ENCODE measurements around the gene LINGO3.
"Not testable (repeated sequence)": the region's sequence is repeated elsewhere in the genome, so short reads cannot be mapped to it uniquely, and the experiment has no call there.

The LINGO3 gene

GRCh38 chr19:2308114-2308556 lies at the start of gene LINGO3:
Gene LINGO3, minus strand, starts transcription at chr19:2308154. Its CDS starts 16,378 bp downstream, at chr19:2291776.
- Mint-ChIP-seq H3K4me3 (peak within 1 kb of the TSS; percentile 68), H3K36me3 (ENCODE audit: low read depth) (peaks cover 9% of the 10 kb centered on the region), H3K9me3 (no peaks in the 10 kb centered on the region), H3K4me1 (ENCODE audit: low read depth) (peaks cover 2% of the 10 kb centered on the region), H3K27ac (no peak within 1 kb of the TSS), H3K27me3 (ENCODE audit: low read depth) (peaks cover 75% of the 10 kb centered on the region)

GRCh38 chr19:2356036-2356646 lies 48.2 kb upstream of the LINGO3 start:
- Mint-ChIP-seq H3K4me1 (ENCODE audit: low read depth) (no peaks in the 10 kb centered on the region), H3K4me3 (no peak overlapping the region), H3K9me3 (no peaks in the 10 kb centered on the region), H3K27me3 (ENCODE audit: low read depth) (peaks cover 6% of the 10 kb centered on the region), H3K36me3 (ENCODE audit: low read depth) (no peaks in the 10 kb centered on the region), H3K27ac (no peak overlapping the region)

- Mint-ChIP-seq H3K9me3 (no peaks in the 10 kb centered on the region), H3K4me1 (ENCODE audit: low read depth) (no peaks in the 10 kb centered on the region), H3K27ac (no peak overlapping the region), H3K27me3 (ENCODE audit: low read depth) (peaks cover 2% of the 10 kb centered on the region), H3K36me3 (ENCODE audit: low read depth) (no peaks in the 10 kb centered on the region), H3K4me3 (no peak overlapping the region)
These were observed 47.4 kb upstream of the LINGO3 start for GRCh38 chr19:2355168-2356035.

GRCh38 chr19:2354670-2355069 lies 46.7 kb upstream of the LINGO3 start:
- Mint-ChIP-seq H3K36me3 (ENCODE audit: low read depth) (no peaks in the 10 kb centered on the region), H3K4me1 (ENCODE audit: low read depth) (no peaks in the 10 kb centered on the region), H3K9me3 (no peaks in the 10 kb centered on the region), H3K27ac (no peak overlapping the region), H3K27me3 (ENCODE audit: low read depth) (no peaks in the 10 kb centered on the region), H3K4me3 (no peak overlapping the region)

GRCh38 chr19:2353887-2354592 lies 46.1 kb upstream of the LINGO3 start:
- Mint-ChIP-seq H3K36me3 (ENCODE audit: low read depth) (no peaks in the 10 kb centered on the region), H3K4me1 (ENCODE audit: low read depth) (no peaks in the 10 kb centered on the region), H3K27me3 (ENCODE audit: low read depth) (no peaks in the 10 kb centered on the region), H3K27ac (no peak overlapping the region), H3K4me3 (no peak overlapping the region), H3K9me3 (no peaks in the 10 kb centered on the region)

GRCh38 chr19:2353159-2353886 lies 45.4 kb upstream of the LINGO3 start:
- Mint-ChIP-seq H3K27ac (no peak overlapping the region), H3K4me3 (no peak overlapping the region), H3K27me3 (ENCODE audit: low read depth) (no peaks in the 10 kb centered on the region)

GRCh38 chr19:2352121-2352520 lies 44.2 kb upstream of the LINGO3 start:
- Mint-ChIP-seq H3K27me3 (ENCODE audit: low read depth) (no peaks in the 10 kb centered on the region), H3K36me3 (ENCODE audit: low read depth) (no peaks in the 10 kb centered on the region), H3K27ac (no peak overlapping the region), H3K4me3 (no peak overlapping the region), H3K9me3 (no peaks in the 10 kb centered on the region), H3K4me1 (ENCODE audit: low read depth) (no peaks in the 10 kb centered on the region)

More at GRCh38 chr19:2353159-2353886, 45.4 kb upstream of the LINGO3 start:
- H3K4me1 Mint-ChIP-seq (ENCODE audit: low read depth), result no peaks in the 10 kb centered on the region
- H3K36me3 Mint-ChIP-seq (ENCODE audit: low read depth), result no peaks in the 10 kb centered on the region
- H3K9me3 Mint-ChIP-seq, result no peaks in the 10 kb centered on the region

- Mint-ChIP-seq H3K27me3 (ENCODE audit: low read depth) (no peaks in the 10 kb centered on the region), H3K4me3 (no peak overlapping the region), H3K27ac (no peak overlapping the region), H3K9me3 (no peaks in the 10 kb centered on the region), H3K36me3 (ENCODE audit: low read depth) (no peaks in the 10 kb centered on the region), H3K4me1 (ENCODE audit: low read depth) (no peaks in the 10 kb centered on the region)
These were observed 43.6 kb upstream of the LINGO3 start for GRCh38 chr19:2351591-2351990.

- Mint-ChIP-seq H3K9me3 (no peaks in the 10 kb centered on the region), H3K4me1 (ENCODE audit: low read depth) (no peaks in the 10 kb centered on the region), H3K27ac (no peak overlapping the region)
These were observed 42.7 kb upstream of the LINGO3 start for GRCh38 chr19:2350656-2351055.

GRCh38 chr19:2349818-2350217 lies 41.9 kb upstream of the LINGO3 start:
- H3K4me3 Mint-ChIP-seq; H3K9me3 Mint-ChIP-seq; H3K27ac Mint-ChIP-seq; H3K4me1 Mint-ChIP-seq (ENCODE audit: low read depth); H3K27me3 Mint-ChIP-seq (ENCODE audit: low read depth); H3K36me3 Mint-ChIP-seq (ENCODE audit: low read depth): not testable (repeated sequence)

More at GRCh38 chr19:2350656-2351055, 42.7 kb upstream of the LINGO3 start:
- H3K27me3 Mint-ChIP-seq (ENCODE audit: low read depth), result no peaks in the 10 kb centered on the region
- peaks cover 3% of the 10 kb centered on the region for H3K36me3 Mint-ChIP-seq (ENCODE audit: low read depth)
- H3K4me3 Mint-ChIP-seq, result no peak overlapping the region

- H3K27ac Mint-ChIP-seq, result no peak overlapping the region
- H3K4me1 Mint-ChIP-seq (ENCODE audit: low read depth), result no peaks in the 10 kb centered on the region
- no peaks in the 10 kb centered on the region for H3K9me3 Mint-ChIP-seq
- H3K36me3 Mint-ChIP-seq (ENCODE audit: low read depth), result peaks cover 4% of the 10 kb centered on the region
- H3K4me3 Mint-ChIP-seq, result no peak overlapping the region
- H3K27me3 Mint-ChIP-seq (ENCODE audit: low read depth), result no peaks in the 10 kb centered on the region
These were observed 38.1 kb upstream of the LINGO3 start for GRCh38 chr19:2345794-2346663.

- Mint-ChIP-seq H3K4me3 (no peak overlapping the region), H3K36me3 (ENCODE audit: low read depth) (peaks cover 4% of the 10 kb centered on the region), H3K4me1 (ENCODE audit: low read depth) (no peaks in the 10 kb centered on the region), H3K27me3 (ENCODE audit: low read depth) (no peaks in the 10 kb centered on the region), H3K27ac (no peak overlapping the region), H3K9me3 (no peaks in the 10 kb centered on the region)
These were observed 37.1 kb upstream of the LINGO3 start for GRCh38 chr19:2345076-2345475.

GRCh38 chr19:2344381-2344870 lies 36.5 kb upstream of the LINGO3 start:
- no peak overlapping the region for H3K27ac Mint-ChIP-seq
- peaks cover 4% of the 10 kb centered on the region for H3K36me3 Mint-ChIP-seq (ENCODE audit: low read depth)
- no peaks in the 10 kb centered on the region for H3K4me1 Mint-ChIP-seq (ENCODE audit: low read depth)
- no peaks in the 10 kb centered on the region for H3K27me3 Mint-ChIP-seq (ENCODE audit: low read depth)
- no peak overlapping the region for H3K4me3 Mint-ChIP-seq
- H3K9me3 Mint-ChIP-seq, result no peaks in the 10 kb centered on the region
